Measurements from ENCODE around the gene IL10. TPM values are rescaled to one million over a fixed set of nuclear protein-coding genes. Genes with fewer than 3 reads are reported as not detected.
"Not testable (repeated sequence)": the region's sequence is repeated elsewhere in the genome, so short reads cannot be mapped to it uniquely, and the experiment has no call there.

Gene IL10
- total and polyA plus RNA-seq, 4 donors: 2.7 to 12.6 (median 3.6) TPM

DNA sequence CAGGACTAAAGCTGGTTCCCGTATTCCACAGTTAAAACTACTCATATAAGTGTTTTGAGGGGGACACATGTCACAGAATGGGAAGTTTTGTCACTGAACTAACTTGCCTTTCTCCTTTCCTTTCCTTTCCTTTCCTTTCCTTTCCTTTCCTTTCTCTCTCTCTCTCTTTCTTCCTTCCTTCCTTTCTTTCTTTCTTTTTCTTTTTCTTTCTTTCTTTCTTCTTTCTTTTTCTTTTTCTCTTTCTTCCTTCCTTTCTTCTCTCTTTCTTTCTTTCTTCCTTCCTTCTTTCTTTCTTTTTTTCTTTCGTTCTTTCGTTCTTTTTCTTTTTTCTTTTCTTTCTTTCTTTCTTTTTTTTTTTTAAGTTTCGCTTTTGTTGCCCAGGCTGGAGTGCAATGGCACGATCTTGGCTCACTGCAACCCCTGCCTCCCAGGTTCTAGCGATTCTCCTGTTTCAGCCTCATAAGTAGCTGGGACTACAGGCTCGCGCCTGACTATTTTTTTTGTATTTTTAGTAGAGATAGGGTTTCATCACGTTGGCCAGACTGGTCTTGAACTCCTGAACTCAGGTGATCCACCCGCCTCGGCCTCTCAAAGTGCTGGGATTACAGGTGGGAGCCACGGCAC lies 9.4 kb downstream of the IL10 start:
- H3K4me3 ChIP-seq (ENCODE audit: low read length in 2 of 2); H3K27me3 ChIP-seq (ENCODE audit: control insufficient read depth in 1 of 2, insufficient read depth in 2 of 2, low read length in 1 of 2); H3K9me3 ChIP-seq (ENCODE audit: control insufficient read depth, low read length); H3K36me3 ChIP-seq (ENCODE audit: control insufficient read depth in 1 of 2, insufficient read depth in 2 of 2, low read length in 1 of 2); H3K4me1 ChIP-seq (ENCODE audit: control insufficient read depth in 1 of 2, insufficient read depth in 2 of 2, low read length in 2 of 2); intact Hi-C loops (cut with DNase I); ATAC-seq (ENCODE audit: low FRiP score); DNase-seq; H3K27ac ChIP-seq (ENCODE audit: low read depth in 1 of 2, low read length in 2 of 2): not testable (repeated sequence)
- 86 to 87% methylated on average over 12 of the region's 12 CpGs for WGBS, 2 donors

DNA sequence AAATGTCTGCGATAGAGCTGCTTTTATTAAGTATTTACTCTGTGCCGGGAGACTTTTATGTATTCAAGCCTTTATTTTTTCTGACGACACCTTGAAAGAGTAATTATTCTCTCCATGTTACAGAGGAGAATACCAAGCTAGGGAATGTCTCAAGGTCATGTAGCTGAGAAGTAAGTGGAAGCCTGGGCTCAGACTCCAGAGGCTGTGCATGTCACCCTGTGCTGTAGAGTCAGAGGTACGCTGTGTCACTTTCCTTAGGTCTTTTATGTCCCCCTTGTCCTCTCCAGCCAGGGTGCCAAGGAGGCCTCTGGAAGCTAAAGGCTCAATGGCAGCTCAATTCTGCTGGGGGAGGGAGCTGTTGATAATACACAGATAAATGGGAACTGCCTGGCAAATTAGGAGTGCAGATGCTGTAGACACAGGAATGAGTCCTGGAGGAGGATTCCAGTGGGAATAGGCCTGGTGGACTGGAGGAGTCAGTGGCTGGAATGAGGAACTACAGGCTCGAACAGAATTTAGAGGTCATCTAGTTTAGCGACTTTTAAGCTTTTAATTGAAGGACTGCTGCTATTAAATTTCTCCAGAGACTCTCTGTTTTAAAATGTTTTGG lies 11.0 kb downstream of the IL10 start:
- no peaks in the 10 kb centered on the region for H3K36me3 ChIP-seq (ENCODE audit: control insufficient read depth in 1 of 2, insufficient read depth in 2 of 2, low read length in 1 of 2)
- intact Hi-C loops (cut with DNase I): no loop called here
- DNase-seq: no peak
- no peak for ATAC-seq (ENCODE audit: low FRiP score)
- no peak overlapping the region for H3K4me3 ChIP-seq (ENCODE audit: low read length in 2 of 2)
- H3K9me3 ChIP-seq (ENCODE audit: control insufficient read depth, low read length): peaks cover 6% of the 10 kb centered on the region
- H3K27me3 ChIP-seq (ENCODE audit: control insufficient read depth in 1 of 2, insufficient read depth in 2 of 2, low read length in 1 of 2): peaks cover 0 to 3% of the 10 kb centered on the region in 2 donors
- no peaks in the 10 kb centered on the region for H3K4me1 ChIP-seq (ENCODE audit: control insufficient read depth in 1 of 2, insufficient read depth in 2 of 2, low read length in 2 of 2)
- H3K27ac ChIP-seq (ENCODE audit: low read depth in 1 of 2, low read length in 2 of 2): no peak overlapping the region
- 65 to 69% methylated on average over 6 of the region's 6 CpGs for WGBS, 2 donors

DNA sequence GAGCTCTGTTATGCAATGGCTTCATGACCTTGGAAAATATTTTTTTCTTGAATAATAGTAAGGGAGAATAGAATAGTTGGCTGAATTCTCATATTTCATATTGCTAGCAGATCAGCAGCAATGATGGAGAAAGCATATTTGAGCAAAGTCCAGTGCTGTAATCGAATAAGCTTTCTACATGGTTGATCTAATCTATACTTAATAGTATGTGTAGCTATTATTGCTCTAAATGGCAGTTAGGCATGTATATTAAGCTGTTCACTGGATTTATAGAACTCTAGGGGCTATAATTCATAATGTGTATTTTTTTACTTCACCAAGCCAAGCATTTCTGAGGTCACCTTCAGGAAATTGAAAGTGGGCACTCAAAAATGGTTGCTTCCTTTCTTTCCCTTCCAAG lies 11.7 kb downstream of the IL10 start:
- intact Hi-C loops (cut with DNase I): no loop called here

DNA sequence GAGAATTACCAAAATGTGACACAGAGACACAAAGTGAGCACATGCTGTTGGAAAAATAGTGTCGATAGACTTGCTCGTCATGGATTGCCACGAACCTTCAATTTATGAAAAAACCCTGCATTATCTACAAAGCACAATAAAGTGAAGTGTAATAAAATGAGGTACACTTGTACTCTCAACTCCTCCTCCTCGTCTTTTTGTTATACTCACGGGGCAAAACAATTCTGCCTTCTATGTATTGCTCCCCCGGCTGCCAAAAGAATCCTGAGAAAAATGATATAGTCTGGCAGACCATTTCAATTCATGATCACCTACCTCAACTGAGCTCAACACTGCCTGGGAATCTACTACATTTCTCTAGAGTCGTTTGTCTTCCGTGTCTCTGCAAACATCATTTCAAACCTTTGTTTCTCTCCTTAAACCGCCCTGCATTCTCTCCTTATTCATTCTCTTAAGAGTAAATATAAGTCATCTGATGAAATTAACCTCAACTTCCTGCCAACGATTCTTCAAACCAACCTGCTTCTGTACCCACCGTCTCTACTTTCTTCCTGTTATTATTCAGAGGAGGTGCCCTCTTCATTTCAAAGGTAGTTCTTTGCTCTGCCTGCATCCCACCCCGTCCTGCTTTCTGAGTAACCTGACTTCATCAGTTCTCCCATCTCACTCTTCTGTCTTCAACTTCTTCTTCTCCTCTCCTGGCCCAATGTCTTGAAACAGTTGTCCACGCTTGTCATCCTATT lies 14.6 kb downstream of the IL10 start:
- no peak overlapping the region for H3K27ac ChIP-seq (ENCODE audit: low read depth in 1 of 2, low read length in 2 of 2)
- 80 to 84% methylated on average over 13 of the region's 13 CpGs for WGBS, 2 donors
- H3K4me3 ChIP-seq (ENCODE audit: low read length in 2 of 2): no peak overlapping the region
- DNase-seq: no peak
- peaks cover 0 to 3% of the 10 kb centered on the region in 2 donors for H3K27me3 ChIP-seq (ENCODE audit: control insufficient read depth in 1 of 2, insufficient read depth in 2 of 2, low read length in 1 of 2)
- intact Hi-C loops (cut with DNase I): no loop called here
- H3K9me3 ChIP-seq (ENCODE audit: control insufficient read depth, low read length): no peaks in the 10 kb centered on the region
- H3K36me3 ChIP-seq (ENCODE audit: control insufficient read depth in 1 of 2, insufficient read depth in 2 of 2, low read length in 1 of 2): no peaks in the 10 kb centered on the region
- no peak for ATAC-seq (ENCODE audit: low FRiP score)
- no peaks in the 10 kb centered on the region for H3K4me1 ChIP-seq (ENCODE audit: control insufficient read depth in 1 of 2, insufficient read depth in 2 of 2, low read length in 2 of 2)

More for the DNA sequence above, 11.7 kb downstream of the IL10 start:
- Histone ChIP-seq H3K27me3 (ENCODE audit: control insufficient read depth in 1 of 2, insufficient read depth in 2 of 2, low read length in 1 of 2) (peaks cover 0 to 3% of the 10 kb centered on the region in 2 donors), H3K4me3 (ENCODE audit: low read length in 2 of 2) (no peak overlapping the region), H3K36me3 (ENCODE audit: control insufficient read depth in 1 of 2, insufficient read depth in 2 of 2, low read length in 1 of 2) (no peaks in the 10 kb centered on the region), H3K4me1 (ENCODE audit: control insufficient read depth in 1 of 2, insufficient read depth in 2 of 2, low read length in 2 of 2) (no peaks in the 10 kb centered on the region), H3K9me3 (ENCODE audit: control insufficient read depth, low read length) (peaks cover 6% of the 10 kb centered on the region), H3K27ac (ENCODE audit: low read depth in 1 of 2, low read length in 2 of 2) (no peak overlapping the region)
- no peak for DNase-seq
- WGBS, 2 donors: 14 to 34% methylated on average over 1 of the region's 1 CpG
- no peak for ATAC-seq (ENCODE audit: low FRiP score)

DNA sequence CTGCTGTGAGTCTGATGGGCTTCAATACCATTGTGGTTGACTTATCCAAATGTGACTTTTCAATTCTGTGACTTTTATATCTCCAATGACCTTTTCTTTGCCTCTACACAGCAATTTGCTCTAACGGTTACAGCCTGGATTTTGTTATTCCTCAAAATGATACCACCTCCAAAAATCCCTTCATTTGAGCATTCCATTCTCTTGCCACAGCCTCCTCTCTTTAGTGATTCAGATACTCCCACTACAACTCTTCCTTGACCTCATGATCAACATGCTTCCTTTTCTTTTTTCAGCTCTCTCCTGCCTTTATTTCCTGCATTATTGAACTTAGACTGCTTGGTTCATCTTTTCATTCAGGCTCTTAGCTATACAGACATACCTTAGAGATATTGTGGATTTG lies 18.3 kb downstream of the IL10 start:
- H3K27me3 ChIP-seq (ENCODE audit: control insufficient read depth in 1 of 2, insufficient read depth in 2 of 2, low read length in 1 of 2): no peaks in the 10 kb centered on the region
- no peak overlapping the region for H3K4me3 ChIP-seq (ENCODE audit: low read length in 2 of 2)
- WGBS, 2 donors: 33 to 43% methylated on average over 1 of the region's 1 CpG
- DNase-seq (no peak), ATAC-seq (ENCODE audit: low FRiP score) (no peak)
- intact Hi-C loops (cut with DNase I): no loop called here
- H3K4me1 ChIP-seq (ENCODE audit: control insufficient read depth in 1 of 2, insufficient read depth in 2 of 2, low read length in 2 of 2): no peaks in the 10 kb centered on the region
- H3K27ac ChIP-seq (ENCODE audit: low read depth in 1 of 2, low read length in 2 of 2): no peak overlapping the region
- H3K9me3 ChIP-seq (ENCODE audit: control insufficient read depth, low read length): no peaks in the 10 kb centered on the region
- H3K36me3 ChIP-seq (ENCODE audit: control insufficient read depth in 1 of 2, insufficient read depth in 2 of 2, low read length in 1 of 2): no peaks in the 10 kb centered on the region

GRCh38 chr1:206753141-206753540 lies 19.2 kb downstream of the IL10 start:
- no peaks in the 10 kb centered on the region for H3K36me3 ChIP-seq (ENCODE audit: control insufficient read depth in 1 of 2, insufficient read depth in 2 of 2, low read length in 1 of 2)
- no peak for ATAC-seq (ENCODE audit: low FRiP score)
- no peaks in the 10 kb centered on the region for H3K27me3 ChIP-seq (ENCODE audit: control insufficient read depth in 1 of 2, insufficient read depth in 2 of 2, low read length in 1 of 2)
- WGBS, 2 donors: 91 to 94% methylated on average over 3 of the region's 3 CpGs
- no peak overlapping the region for H3K4me3 ChIP-seq (ENCODE audit: low read length in 2 of 2)
- no peaks in the 10 kb centered on the region for H3K4me1 ChIP-seq (ENCODE audit: control insufficient read depth in 1 of 2, insufficient read depth in 2 of 2, low read length in 2 of 2)
- no peak overlapping the region for H3K27ac ChIP-seq (ENCODE audit: low read depth in 1 of 2, low read length in 2 of 2)
- intact Hi-C loops (cut with DNase I): no loop called here
- no peaks in the 10 kb centered on the region for H3K9me3 ChIP-seq (ENCODE audit: control insufficient read depth, low read length)
- DNase-seq: no peak

- no peaks in the 10 kb centered on the region for H3K4me1 ChIP-seq (ENCODE audit: control insufficient read depth in 1 of 2, insufficient read depth in 2 of 2, low read length in 2 of 2)
- WGBS, 2 donors: 87 to 92% methylated on average over 2 of the region's 2 CpGs
- intact Hi-C loops (cut with DNase I): no loop called here
- H3K27ac ChIP-seq (ENCODE audit: low read depth in 1 of 2, low read length in 2 of 2): no peak overlapping the region
- no peaks in the 10 kb centered on the region for H3K36me3 ChIP-seq (ENCODE audit: control insufficient read depth in 1 of 2, insufficient read depth in 2 of 2, low read length in 1 of 2)
- H3K27me3 ChIP-seq (ENCODE audit: control insufficient read depth in 1 of 2, insufficient read depth in 2 of 2, low read length in 1 of 2): no peaks in the 10 kb centered on the region
- ATAC-seq (ENCODE audit: low FRiP score) (no peak), DNase-seq (no peak)
- no peaks in the 10 kb centered on the region for H3K9me3 ChIP-seq (ENCODE audit: control insufficient read depth, low read length)
- H3K4me3 ChIP-seq (ENCODE audit: low read length in 2 of 2): no peak overlapping the region
Observed at GRCh38 chr1:206752481-206752880, 19.8 kb downstream of the IL10 start.

GRCh38 chr1:206751891-206752290 lies 20.4 kb downstream of the IL10 start:
- no peaks in the 10 kb centered on the region for H3K4me1 ChIP-seq (ENCODE audit: control insufficient read depth in 1 of 2, insufficient read depth in 2 of 2, low read length in 2 of 2)
- no peaks in the 10 kb centered on the region for H3K36me3 ChIP-seq (ENCODE audit: control insufficient read depth in 1 of 2, insufficient read depth in 2 of 2, low read length in 1 of 2)
- no peak for DNase-seq
- no peak for ATAC-seq (ENCODE audit: low FRiP score)
- 51 to 53% methylated on average over 5 of the region's 5 CpGs for WGBS, 2 donors
- no peak overlapping the region for H3K27ac ChIP-seq (ENCODE audit: low read depth in 1 of 2, low read length in 2 of 2)
- intact Hi-C loops (cut with DNase I): no loop called here
- no peaks in the 10 kb centered on the region for H3K27me3 ChIP-seq (ENCODE audit: control insufficient read depth in 1 of 2, insufficient read depth in 2 of 2, low read length in 1 of 2)
- H3K9me3 ChIP-seq (ENCODE audit: control insufficient read depth, low read length): no peaks in the 10 kb centered on the region
- no peak overlapping the region for H3K4me3 ChIP-seq (ENCODE audit: low read length in 2 of 2)
